Measurements from ENCODE around the gene RAI14.
A peak's percentile ranks its signal among the peaks of the same experiment; 100 is the strongest.

The RAI14 gene

GRCh38 chr5:34656700-34657273 lies 659 bp downstream of the RAI14 start:
- Mint-ChIP-seq H3K4me1 (peaks cover 20% of the 10 kb centered on the region), H3K27me3 (peaks cover 76% of the 10 kb centered on the region), H3K4me3 (peak overlapping the region; percentile 53), H3K27ac (no peak overlapping the region), H3K9me3 (no peaks in the 10 kb centered on the region), H3K36me3 (peaks cover 2% of the 10 kb centered on the region)
- peak; percentile 24 for DNase-seq
- CTCF ChIA-PET, result no interaction called here

DNA sequence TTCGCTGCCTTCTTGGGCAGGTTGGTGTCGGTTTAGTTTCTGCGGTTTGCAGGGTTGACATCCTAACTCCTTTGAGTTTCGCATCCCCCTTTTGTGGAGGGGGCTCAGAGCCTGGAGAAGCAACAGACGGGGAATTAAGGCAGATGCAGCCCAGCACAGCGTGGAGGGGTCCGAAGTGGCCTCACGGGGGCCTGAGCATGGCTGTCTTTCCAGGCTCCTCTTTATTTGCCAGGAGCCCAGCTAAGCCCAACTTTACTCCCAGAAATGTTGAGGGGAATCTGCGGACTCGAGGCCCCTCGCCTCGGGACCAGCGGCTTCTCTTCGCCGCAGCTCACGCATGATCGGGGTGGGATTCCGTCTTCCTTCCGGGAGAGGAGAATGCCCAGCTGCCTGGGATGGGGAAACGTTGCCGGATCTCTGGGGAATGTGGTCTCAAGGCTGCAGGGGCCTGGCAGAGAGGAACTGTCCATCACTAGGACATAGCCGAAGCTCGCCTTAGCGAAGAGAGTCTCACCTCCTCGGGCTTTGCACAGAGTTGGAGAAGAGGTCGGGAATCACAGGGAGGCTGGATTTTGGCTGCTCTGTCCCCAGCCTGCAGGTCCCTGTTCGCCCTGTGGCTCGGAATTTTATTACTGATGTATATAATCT lies 1.3 kb downstream of the RAI14 start:
- Mint-ChIP-seq H3K4me1 (peaks cover 20% of the 10 kb centered on the region), H3K27me3 (peaks cover 76% of the 10 kb centered on the region), H3K9me3 (no peaks in the 10 kb centered on the region), H3K4me3 (peak overlapping the region; percentile 62), H3K36me3 (peaks cover 2% of the 10 kb centered on the region), H3K27ac (no peak overlapping the region)
- DNase-seq, result no peak
- CTCF ChIA-PET, result no interaction called here

- no peak for DNase-seq
- H3K27me3 Mint-ChIP-seq, result peaks cover 72% of the 10 kb centered on the region
- no peaks in the 10 kb centered on the region for H3K9me3 Mint-ChIP-seq
- H3K4me1 Mint-ChIP-seq, result peaks cover 20% of the 10 kb centered on the region
- H3K4me3 Mint-ChIP-seq, result peak overlapping the region; percentile 62
- no peak overlapping the region for H3K27ac Mint-ChIP-seq
- CTCF ChIA-PET, result no interaction called here
- H3K36me3 Mint-ChIP-seq, result peaks cover 2% of the 10 kb centered on the region
Measured at GRCh38 chr5:34657988-34658387, 1.9 kb downstream of the RAI14 start.

- Mint-ChIP-seq H3K27ac (no peak overlapping the region), H3K9me3 (no peaks in the 10 kb centered on the region), H3K36me3 (peaks cover 2% of the 10 kb centered on the region), H3K4me3 (no peak overlapping the region), H3K4me1 (peaks cover 20% of the 10 kb centered on the region), H3K27me3 (peaks cover 62% of the 10 kb centered on the region)
- CTCF ChIA-PET, result no interaction called here
- DNase-seq, result no peak
Measured at GRCh38 chr5:34659168-34659567, 3.0 kb downstream of the RAI14 start.

DNA sequence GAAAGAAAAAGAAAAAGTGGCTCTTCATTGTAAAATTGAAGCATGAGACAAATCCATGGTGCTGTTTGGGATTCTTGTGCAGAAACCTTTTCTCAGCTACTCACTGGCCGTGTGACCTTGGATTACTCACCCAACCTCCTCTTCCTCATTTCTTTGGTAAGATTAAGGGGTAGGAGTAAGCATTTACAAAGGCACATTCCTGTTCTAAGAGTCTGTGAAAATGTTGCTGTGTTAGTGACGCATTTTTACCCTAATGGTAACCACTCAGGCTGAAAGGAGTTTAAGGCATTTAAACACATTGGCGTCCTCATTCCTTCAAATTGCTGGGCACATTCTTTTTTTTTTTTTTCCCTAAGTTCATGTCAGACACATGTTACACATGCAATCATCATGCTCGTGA lies 4.3 kb downstream of the RAI14 start:
- Mint-ChIP-seq H3K27me3 (peaks cover 49% of the 10 kb centered on the region), H3K4me3 (no peak overlapping the region), H3K9me3 (no peaks in the 10 kb centered on the region), H3K4me1 (peaks cover 15% of the 10 kb centered on the region), H3K27ac (no peak overlapping the region), H3K36me3 (peaks cover 2% of the 10 kb centered on the region)
- CTCF ChIA-PET, result no interaction called here
- DNase-seq, result no peak

- Mint-ChIP-seq H3K27me3 (peaks cover 19% of the 10 kb centered on the region), H3K4me3 (no peak overlapping the region), H3K9me3 (no peaks in the 10 kb centered on the region), H3K27ac (no peak overlapping the region), H3K36me3 (no peaks in the 10 kb centered on the region), H3K4me1 (no peaks in the 10 kb centered on the region)
- CTCF ChIA-PET, result no interaction called here
- DNase-seq, result no peak
Measured at GRCh38 chr5:34663771-34664496, 7.8 kb downstream of the RAI14 start.

DNA sequence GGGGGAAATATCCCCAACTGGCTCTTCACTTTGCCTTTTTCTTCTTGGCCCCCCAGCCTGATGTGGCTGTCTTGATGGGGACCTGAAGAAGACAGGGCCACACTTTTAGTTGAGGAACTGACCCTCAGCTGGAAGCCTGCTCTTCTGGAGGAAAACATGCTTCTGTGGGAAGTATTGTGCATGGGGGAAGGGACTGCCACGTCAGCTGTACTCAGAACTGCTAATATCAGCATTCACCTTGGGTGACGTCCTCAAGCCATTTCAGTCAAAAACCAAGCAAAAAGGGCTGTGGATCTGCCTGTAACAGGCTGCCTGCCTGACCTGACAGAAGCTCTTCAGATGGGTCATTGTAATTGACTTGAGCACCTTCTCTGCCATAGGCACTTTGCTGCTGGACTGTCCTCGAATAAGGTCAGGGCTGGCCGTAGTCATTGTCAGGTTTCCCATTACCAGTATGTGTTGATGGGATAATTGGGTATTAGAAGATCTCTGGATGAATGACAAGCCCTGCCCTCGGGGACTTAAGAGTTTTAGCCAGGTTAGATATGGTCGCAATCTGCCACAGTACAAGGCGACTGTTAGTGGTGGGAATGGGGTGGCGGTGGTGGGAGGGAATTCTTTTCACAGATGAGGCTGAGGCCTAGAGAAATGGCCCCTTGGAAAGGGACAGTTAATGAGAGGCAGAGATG lies 10.4 kb downstream of the RAI14 start:
- H3K36me3 Mint-ChIP-seq, result no peaks in the 10 kb centered on the region
- CTCF ChIA-PET, result no interaction called here
- H3K4me1 Mint-ChIP-seq, result no peaks in the 10 kb centered on the region
- no peak overlapping the region for H3K4me3 Mint-ChIP-seq
- no peaks in the 10 kb centered on the region for H3K9me3 Mint-ChIP-seq
- H3K27ac Mint-ChIP-seq, result no peak overlapping the region
- no peak for DNase-seq
- peaks cover 3% of the 10 kb centered on the region for H3K27me3 Mint-ChIP-seq

GRCh38 chr5:34667705-34668104 lies 11.6 kb downstream of the RAI14 start:
- Mint-ChIP-seq H3K9me3 (no peaks in the 10 kb centered on the region), H3K36me3 (no peaks in the 10 kb centered on the region), H3K27ac (no peak overlapping the region), H3K4me3 (no peak overlapping the region), H3K27me3 (no peaks in the 10 kb centered on the region), H3K4me1 (no peaks in the 10 kb centered on the region)
- CTCF ChIA-PET, result no interaction called here
- DNase-seq, result no peak

- Mint-ChIP-seq H3K36me3 (no peaks in the 10 kb centered on the region), H3K4me3 (no peak overlapping the region), H3K4me1 (no peaks in the 10 kb centered on the region), H3K27ac (no peak overlapping the region), H3K27me3 (no peaks in the 10 kb centered on the region), H3K9me3 (no peaks in the 10 kb centered on the region)
- CTCF ChIA-PET, result no interaction called here
- no peak for DNase-seq
Measured at GRCh38 chr5:34669931-34670516, 13.9 kb downstream of the RAI14 start.

GRCh38 chr5:34672196-34672595 lies 16.1 kb downstream of the RAI14 start:
- CTCF ChIA-PET, result no interaction called here
- H3K4me1 Mint-ChIP-seq, result no peaks in the 10 kb centered on the region

GRCh38 chr5:34673463-34674125 lies 17.5 kb downstream of the RAI14 start:
- no peak for DNase-seq
- Mint-ChIP-seq H3K36me3 (no peaks in the 10 kb centered on the region), H3K27me3 (no peaks in the 10 kb centered on the region), H3K4me1 (no peaks in the 10 kb centered on the region), H3K4me3 (no peak overlapping the region), H3K9me3 (no peaks in the 10 kb centered on the region), H3K27ac (no peak overlapping the region)
- CTCF ChIA-PET, result no interaction called here

More at GRCh38 chr5:34672196-34672595, 16.1 kb downstream of the RAI14 start:
- Mint-ChIP-seq H3K27me3 (no peaks in the 10 kb centered on the region), H3K4me3 (no peak overlapping the region), H3K27ac (no peak overlapping the region), H3K36me3 (no peaks in the 10 kb centered on the region), H3K9me3 (no peaks in the 10 kb centered on the region)
- DNase-seq, result no peak

DNA sequence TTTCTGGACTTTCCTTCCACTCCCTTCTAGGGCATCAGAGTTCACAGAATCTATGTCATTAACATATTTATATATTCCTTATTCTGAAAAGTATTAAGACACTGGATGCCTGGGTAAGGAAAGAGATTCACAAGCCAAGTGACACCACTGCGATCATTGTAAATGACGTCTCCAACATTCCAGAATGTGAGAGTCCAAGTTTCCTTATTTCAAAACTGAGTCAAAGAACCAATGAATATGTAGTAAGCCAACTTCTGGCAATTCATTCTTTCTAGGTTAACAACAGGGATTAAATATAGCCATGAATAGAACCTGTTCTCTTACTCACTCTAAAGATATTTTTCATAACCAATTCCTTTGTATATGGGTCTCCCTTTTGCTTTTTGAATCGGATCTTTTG lies 18.1 kb downstream of the RAI14 start:
- no peak for DNase-seq
- no peaks in the 10 kb centered on the region for H3K27me3 Mint-ChIP-seq
- H3K4me3 Mint-ChIP-seq, result no peak overlapping the region
- no peaks in the 10 kb centered on the region for H3K4me1 Mint-ChIP-seq
- no peaks in the 10 kb centered on the region for H3K36me3 Mint-ChIP-seq
- CTCF ChIA-PET, result no interaction called here
- H3K27ac Mint-ChIP-seq, result no peak overlapping the region
- H3K9me3 Mint-ChIP-seq, result no peaks in the 10 kb centered on the region

DNA sequence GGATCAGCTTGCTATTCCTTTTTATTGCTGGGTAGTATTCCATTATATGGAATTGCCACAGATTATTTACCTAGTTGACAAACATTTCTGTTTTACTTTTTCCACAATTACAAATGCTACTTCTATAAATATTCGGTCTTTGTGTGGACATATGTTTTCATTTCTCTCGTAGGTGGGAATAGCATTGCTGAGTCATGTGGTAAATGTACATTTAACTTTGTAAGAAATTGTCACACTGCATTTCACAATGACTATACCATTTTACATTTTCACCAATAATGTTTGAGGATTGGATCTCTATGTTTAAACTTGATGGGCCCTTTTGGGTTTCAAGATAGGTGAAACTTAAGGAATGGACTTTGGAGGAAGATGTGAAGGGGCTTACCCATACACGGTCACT lies 19.7 kb downstream of the RAI14 start:
- Mint-ChIP-seq H3K9me3 (no peaks in the 10 kb centered on the region), H3K36me3 (no peaks in the 10 kb centered on the region), H3K4me3 (no peak overlapping the region), H3K27ac (no peak overlapping the region), H3K4me1 (no peaks in the 10 kb centered on the region), H3K27me3 (peaks cover 4% of the 10 kb centered on the region)
- no peak for DNase-seq
- CTCF ChIA-PET, result no interaction called here

DNA sequence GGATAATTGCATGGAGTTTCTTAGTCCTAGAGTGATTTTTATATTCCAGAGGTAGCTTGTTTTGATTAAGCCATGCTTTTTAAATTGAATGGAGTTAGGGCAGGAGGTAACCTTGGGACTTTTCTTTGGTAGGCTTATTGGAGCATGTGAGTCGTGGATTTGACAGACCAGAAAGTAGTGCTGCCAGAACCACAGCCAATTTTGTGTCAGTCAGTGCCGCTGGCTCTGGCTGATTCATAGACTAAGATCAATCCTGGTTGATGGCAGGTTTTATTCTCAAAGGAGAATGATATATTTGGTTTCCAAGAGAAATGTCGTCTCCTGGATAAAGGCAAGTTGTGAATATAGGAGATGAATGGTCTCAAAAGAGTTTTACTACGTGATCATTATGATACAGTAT lies 20.3 kb downstream of the RAI14 start:
- Mint-ChIP-seq H3K4me1 (no peaks in the 10 kb centered on the region), H3K27ac (no peak overlapping the region), H3K27me3 (peaks cover 4% of the 10 kb centered on the region), H3K4me3 (no peak overlapping the region), H3K9me3 (no peaks in the 10 kb centered on the region), H3K36me3 (no peaks in the 10 kb centered on the region)
- CTCF ChIA-PET, result no interaction called here
- DNase-seq, result no peak
